ENCODE data around the gene ADCY2.

GRCh38 chr5:7437836-7438235 lies 41.9 kb downstream of the ADCY2 start:
- TF ChIP-seq YY1 (IDR thresholded peaks at IDR 0.05; ENCODE audit: insufficient read depth, insufficient read length) (no peak), SUZ12 (IDR thresholded peaks at IDR 0.05; ENCODE audit: extremely low read depth, insufficient read depth, insufficient read length) (no peak)
